ENCODE results near the gene POLR2E. TPM values are rescaled to one million over a fixed set of nuclear protein-coding genes. Genes with fewer than 3 reads are reported as not detected.
"Not testable (repeated sequence)": the region's sequence is repeated elsewhere in the genome, so short reads cannot be mapped to it uniquely, and the experiment has no call there.

The POLR2E gene
- polyA plus RNA-seq, 1 donor = 130 TPM

GRCh38 chr19:1128106-1128505 is 32.9 kb upstream of the POLR2E start:
- no peak for DNase-seq

GRCh38 chr19:1126984-1127760 is 32.0 kb upstream of the POLR2E start:
- no peak for DNase-seq

GRCh38 chr19:1125601-1126467 is 30.7 kb upstream of the POLR2E start:
- no peak for DNase-seq

GRCh38 chr19:1123885-1124677 is 28.9 kb upstream of the POLR2E start:
- DNase-seq = no peak

GRCh38 chr19:1123381-1123780 is 28.2 kb upstream of the POLR2E start:
- no peak for DNase-seq

GRCh38 chr19:1122972-1123363 is 27.8 kb upstream of the POLR2E start:
- no peak for DNase-seq

- DNase-seq = no peak
These were observed 27.1 kb upstream of the POLR2E start for GRCh38 chr19:1122021-1122971.

GRCh38 chr19:1121395-1121794 is 26.2 kb upstream of the POLR2E start:
- no peak for DNase-seq

- no peak for DNase-seq
These were observed 24.5 kb upstream of the POLR2E start for GRCh38 chr19:1119475-1120217.

GRCh38 chr19:1118999-1119398 is 23.8 kb upstream of the POLR2E start:
- DNase-seq = no peak

GRCh38 chr19:1117654-1118053 is 22.5 kb upstream of the POLR2E start:
- DNase-seq = no peak

GRCh38 chr19:1116726-1117581 is 21.8 kb upstream of the POLR2E start:
- DNase-seq = no peak

GRCh38 chr19:1115646-1116420 is 20.7 kb upstream of the POLR2E start:
- DNase-seq = no peak

- DNase-seq = not testable (repeated sequence)
These were observed 19.6 kb upstream of the POLR2E start for GRCh38 chr19:1114728-1115127.

- no peak for DNase-seq
These were observed 18.9 kb upstream of the POLR2E start for GRCh38 chr19:1113986-1114483.

- DNase-seq = peak; percentile 89
These were observed 18.1 kb upstream of the POLR2E start for GRCh38 chr19:1113030-1113985.
